HCT116 (cell line): ENCODE results near the gene ERP29. TPM values are rescaled to one million over a fixed set of nuclear protein-coding genes. Genes with fewer than 3 reads are reported as not detected.
"Not testable (repeated sequence)": the region's sequence is repeated elsewhere in the genome, so short reads cannot be mapped to it uniquely, and the experiment has no call there.

Experiments used
- ATAC-seq: fragments of 200-7000 bp; cut with Tn5 transposase; 2 replicates; pipeline ENCODE4 v1.9.1; 2020; ENCODE audit warnings: mild to moderate bottlenecking, moderate library complexity
- BruUV-seq: library from RNA; stranded (reverse); fragments of 400-500 nt; replicated peaks from 2 replicates; lab custom pipeline; 2021; lab: Mats Ljungman, UMichigan
- CTCF ChIA-PET: fragments of 300-600 bp; sonication (Branson Sonifier 250); formaldehyde crosslinking; loops from one replicate; lab custom pipeline; 2021; ENCODE audit warnings: antibody characterized with exemption; lab: Charles Lee
- POLR2A ChIA-PET: fragments of 300-600, 350-600 bp; sonication (Branson Sonifier 250); formaldehyde crosslinking; loops from one replicate; lab custom pipeline; 2021; ENCODE audit warnings: antibody characterized with exemption; lab: Charles Lee
- RAD21 ChIA-PET, 2 experiments: fragments of 300-600 bp; sonication (Branson Sonifier 250); formaldehyde crosslinking; loops; one replicate each; lab custom pipeline; 2023; ENCODE audit warnings: low total read pairs in 2 of 2; ENCODE audit not compliant: uncharacterized antibody in 2 of 2, unreplicated experiment in 2 of 2, low non-redundant PET in 1 of 2; lab: Charles Lee
- DNase-seq: peaks from one replicate; pipeline ENCODE4 v3.0.0-alpha.2; 2010; ENCODE audit warnings: low read depth, low spot score
- H2AFZ ChIP-seq: fragments of 200-600 bp; shearing (Covaris generic), sonication (generic); 2 replicates; pipeline ENCODE4 v1.6.1; 2017; ENCODE audit warnings: low read depth, mixed run types, mixed read lengths, antibody characterized with exemption, low read length; ENCODE audit not compliant: poor library complexity, severe bottlenecking
- H3K27ac ChIP-seq: 2 replicates; pipeline ENCODE4 v1.5.1; 2012; ENCODE audit warnings: low read depth, low read length
- H3K27me3 ChIP-seq: fragments of 200-600 bp; sonication (generic); 2 replicates; pipeline ENCODE4 v1.6.1; 2016; ENCODE audit warnings: mixed run types, low read length, mixed read lengths; ENCODE audit not compliant: insufficient read depth
- H3K36me3 ChIP-seq, 2 experiments: fragments of 200-500 bp in 1 of 2; fragments of 200-600 bp in 1 of 2; sonication (Bioruptor generic) in 1 of 2; sonication (generic) in 1 of 2; 2 replicates each; pipeline versions ENCODE4 v1.5.1 to v1.6.1; 2014 to 2016; ENCODE audit warnings: low read length in 2 of 2, inconsistent platforms in 1 of 2, mixed read lengths in 1 of 2, mixed run types in 1 of 2; ENCODE audit not compliant: insufficient read depth in 2 of 2, control insufficient read depth in 1 of 2
- H3K4me1 ChIP-seq, 2 experiments: fragments of 200-600 bp in 1 of 2; sonication (generic) in 1 of 2; 2 replicates each; pipeline versions ENCODE4 v1.5.1 to v1.6.1; 2012 to 2017; ENCODE audit warnings: low read length in 2 of 2, inconsistent platforms in 1 of 2, mild to moderate bottlenecking in 1 of 2, mixed read lengths in 1 of 2, mixed run types in 1 of 2, moderate library complexity in 1 of 2; ENCODE audit not compliant: insufficient read depth in 2 of 2, control insufficient read depth in 1 of 2
- H3K4me2 ChIP-seq: fragments of 200-600 bp; sonication (generic); 2 replicates; pipeline ENCODE4 v1.6.1; 2017; ENCODE audit warnings: mixed run types, low read length, mixed read lengths
- H3K4me3 ChIP-seq, 2 experiments: fragments of 200-600 bp in 1 of 2; sonication (generic) in 1 of 2; replicated peaks in 1 of 2; 2 replicates each; pipeline ENCODE4 v1.5.1; 2011 to 2016; ENCODE audit warnings: low read length in 2 of 2, control low read depth in 1 of 2, low read depth in 1 of 2, mild to moderate bottlenecking in 1 of 2, mixed read lengths in 1 of 2, mixed run types in 1 of 2
- H3K79me2 ChIP-seq: fragments of 200-600 bp; sonication (generic); 2 replicates; pipeline ENCODE4 v1.6.1; 2017; ENCODE audit warnings: mild to moderate bottlenecking, mixed run types, low read length, moderate library complexity, mixed read lengths; ENCODE audit not compliant: insufficient read depth
- H3K9ac ChIP-seq: fragments of 200-600 bp; sonication (generic); 2 replicates; pipeline ENCODE4 v1.6.1; 2016; ENCODE audit warnings: low read length, mixed read lengths
- H3K9me2 ChIP-seq: fragments of 200-600 bp; sonication (generic), shearing (Covaris generic); 2 replicates; pipeline ENCODE4 v1.6.1; 2017; ENCODE audit warnings: mixed run types, mild to moderate bottlenecking, moderate library complexity; ENCODE audit not compliant: insufficient read depth
- H3K9me3 ChIP-seq, 2 experiments: fragments of 200-500 bp in 1 of 2; fragments of 200-600 bp in 1 of 2; sonication (Bioruptor generic) in 1 of 2; sonication (generic) in 1 of 2; 2 replicates each; pipeline ENCODE4 v1.6.1; 2014 to 2017; ENCODE audit warnings: low read length in 2 of 2, mixed read lengths in 2 of 2, inconsistent platforms in 1 of 2, low read depth in 1 of 2, mild to moderate bottlenecking in 1 of 2, mixed run types in 1 of 2, moderate library complexity in 1 of 2; ENCODE audit not compliant: control insufficient read depth in 1 of 2, insufficient read depth in 1 of 2
- H4K20me1 ChIP-seq: fragments of 200-600 bp; sonication (generic), shearing (Covaris generic); 2 replicates; pipeline ENCODE4 v1.6.1; 2017; ENCODE audit warnings: mixed run types, mild to moderate bottlenecking, moderate library complexity; ENCODE audit not compliant: insufficient read depth
- ATF3 ChIP-seq: IDR thresholded peaks from 2 replicates; pipeline ENCODE4 v1.6.1; 2012
- CEBPB ChIP-seq: IDR thresholded peaks from 2 replicates; pipeline ENCODE4 v1.6.1; 2012; ENCODE audit warnings: low read depth
- ELF1 ChIP-seq: IDR thresholded peaks from 2 replicates; pipeline ENCODE4 v1.6.1; 2012; ENCODE audit warnings: low read depth, borderline replicate concordance
- EZH2 ChIP-seq: fragments of 200-600 bp; sonication (generic); IDR thresholded peaks from 2 replicates; pipeline ENCODE4 v1.6.1; 2017; ENCODE audit warnings: antibody characterized with exemption, mixed run types
- JUND ChIP-seq: IDR thresholded peaks from 2 replicates; pipeline ENCODE4 v1.6.1; 2012
- POLR2A ChIP-seq: IDR thresholded peaks from 2 replicates; pipeline ENCODE4 v1.7.0; 2011; ENCODE audit warnings: borderline replicate concordance; ENCODE audit not compliant: insufficient read depth, insufficient read length; ENCODE audit errors: extremely low read depth
- POLR2AphosphoS5 ChIP-seq: IDR thresholded peaks from 2 replicates; pipeline ENCODE4 v1.6.1; 2011; ENCODE audit warnings: mild to moderate bottlenecking, low read depth, low read length, moderate library complexity
- RAD21 ChIP-seq: IDR thresholded peaks from 2 replicates; pipeline ENCODE4 v1.6.1; 2012; ENCODE audit warnings: low read depth, mild to moderate bottlenecking
- SIN3A ChIP-seq: IDR thresholded peaks from 2 replicates; pipeline ENCODE4 v1.6.1; 2012; ENCODE audit warnings: low read depth
- ZFX ChIP-seq: fragments of 450-650 bp; IDR thresholded peaks from 2 replicates; pipeline ENCODE4 v1.6.1; 2017
- intact Hi-C: fragments of 100-400 bp; cut with micrococcal nuclease; formaldehyde crosslinking; loops from 2 replicates; pipeline ENCODE4 v1.10.0; 2022
- total RNA-seq: library from RNA; stranded (reverse); gene quantifications from one replicate; pipeline ENCODE4 v1.2.1, GENCODE V29; 2021; ENCODE audit not compliant: unreplicated experiment
- TF ChIP-seq, protein P1 (sequence below): IDR thresholded peaks from 2 replicates; pipeline ENCODE4 v1.6.1; 2011; ENCODE audit warnings: mild to moderate bottlenecking, low read length, moderate library complexity; ENCODE audit not compliant: insufficient replicate concordance; ENCODE audit errors: extremely low read depth
- TF ChIP-seq, protein P2 (sequence below), 3 experiments: fragments of 200-600 bp in 1 of 3; sonication (generic) in 1 of 3; IDR thresholded peaks in 2 of 3; conservative IDR thresholded peaks in 1 of 3; 2 replicates each; pipeline ENCODE4 v1.5.1; 2012 to 2017; ENCODE audit warnings: low read depth in 2 of 3, low read length in 2 of 3, antibody characterized with exemption in 1 of 3, borderline replicate concordance in 1 of 3, control low read depth in 1 of 3, mild to moderate bottlenecking in 1 of 3, mixed read lengths in 1 of 3, mixed run types in 1 of 3, moderate library complexity in 1 of 3; ENCODE audit not compliant: insufficient read depth in 1 of 3

ERP29 gene
- total RNA-seq, 1 experiment from 2014 or later: 130 TPM

GRCh38 chr12:111994211-111995111 lies 18.8 kb upstream of the ERP29 start:
- CTCF ChIA-PET, H3K27ac ChIP-seq, DNase-seq, H3K9me2 ChIP-seq, intact Hi-C loops, ATAC-seq, H3K36me3 ChIP-seq, H3K4me1 ChIP-seq, BruUV-seq, H3K9me3 ChIP-seq, H3K79me2 ChIP-seq, RAD21 ChIA-PET, H3K4me3 ChIP-seq, H3K9ac ChIP-seq, H4K20me1 ChIP-seq, H3K27me3 ChIP-seq, H3K4me2 ChIP-seq, H2AFZ ChIP-seq: not testable (repeated sequence)
- POLR2A ChIA-PET: interaction anchor here (1.2 kb wide), 1 partner anchor 10 kb away, joined by 3 read pairs; no protein-coding TSS in a partner anchor

GRCh38 chr12:111995782-111996480 lies 17.3 kb upstream of the ERP29 start:
- H3K9me2 ChIP-seq: no peaks in the 10 kb centered on the region
- no TSS peak for BruUV-seq
- no peak for DNase-seq
- H3K27ac ChIP-seq: no peak overlapping the region
- no peak overlapping the region for H3K4me3 ChIP-seq
- no peaks in the 10 kb centered on the region for H3K27me3 ChIP-seq
- intact Hi-C loops: no loop called here
- no peak overlapping the region for H3K9ac ChIP-seq
- ChIA-PET CTCF (no interaction called here), POLR2A (no interaction called here), RAD21 (no interaction called here)
- no peak overlapping the region for H2AFZ ChIP-seq
- no peak overlapping the region for H3K4me2 ChIP-seq
- no peaks in the 10 kb centered on the region for H4K20me1 ChIP-seq
- no peaks in the 10 kb centered on the region for H3K9me3 ChIP-seq
- H3K4me1 ChIP-seq: 0 out of 4 replicates have a peak, but pooled peaks cover 2 to 5% of the 10 kb centered on the region in 2 experiments
- no peak for ATAC-seq
- no peaks in the 10 kb centered on the region for H3K79me2 ChIP-seq
- H3K36me3 ChIP-seq: no peaks in the 10 kb centered on the region
- TF ChIP-seq, protein P1, sequence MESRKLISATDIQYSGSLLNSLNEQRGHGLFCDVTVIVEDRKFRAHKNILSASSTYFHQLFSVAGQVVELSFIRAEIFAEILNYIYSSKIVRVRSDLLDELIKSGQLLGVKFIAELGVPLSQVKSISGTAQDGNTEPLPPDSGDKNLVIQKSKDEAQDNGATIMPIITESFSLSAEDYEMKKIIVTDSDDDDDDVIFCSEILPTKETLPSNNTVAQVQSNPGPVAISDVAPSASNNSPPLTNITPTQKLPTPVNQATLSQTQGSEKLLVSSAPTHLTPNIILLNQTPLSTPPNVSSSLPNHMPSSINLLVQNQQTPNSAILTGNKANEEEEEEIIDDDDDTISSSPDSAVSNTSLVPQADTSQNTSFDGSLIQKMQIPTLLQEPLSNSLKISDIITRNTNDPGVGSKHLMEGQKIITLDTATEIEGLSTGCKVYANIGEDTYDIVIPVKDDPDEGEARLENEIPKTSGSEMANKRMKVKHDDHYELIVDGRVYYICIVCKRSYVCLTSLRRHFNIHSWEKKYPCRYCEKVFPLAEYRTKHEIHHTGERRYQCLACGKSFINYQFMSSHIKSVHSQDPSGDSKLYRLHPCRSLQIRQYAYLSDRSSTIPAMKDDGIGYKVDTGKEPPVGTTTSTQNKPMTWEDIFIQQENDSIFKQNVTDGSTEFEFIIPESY: no peak
- no peak for TF ChIP-seq RAD21
- TF ChIP-seq, protein P2, sequence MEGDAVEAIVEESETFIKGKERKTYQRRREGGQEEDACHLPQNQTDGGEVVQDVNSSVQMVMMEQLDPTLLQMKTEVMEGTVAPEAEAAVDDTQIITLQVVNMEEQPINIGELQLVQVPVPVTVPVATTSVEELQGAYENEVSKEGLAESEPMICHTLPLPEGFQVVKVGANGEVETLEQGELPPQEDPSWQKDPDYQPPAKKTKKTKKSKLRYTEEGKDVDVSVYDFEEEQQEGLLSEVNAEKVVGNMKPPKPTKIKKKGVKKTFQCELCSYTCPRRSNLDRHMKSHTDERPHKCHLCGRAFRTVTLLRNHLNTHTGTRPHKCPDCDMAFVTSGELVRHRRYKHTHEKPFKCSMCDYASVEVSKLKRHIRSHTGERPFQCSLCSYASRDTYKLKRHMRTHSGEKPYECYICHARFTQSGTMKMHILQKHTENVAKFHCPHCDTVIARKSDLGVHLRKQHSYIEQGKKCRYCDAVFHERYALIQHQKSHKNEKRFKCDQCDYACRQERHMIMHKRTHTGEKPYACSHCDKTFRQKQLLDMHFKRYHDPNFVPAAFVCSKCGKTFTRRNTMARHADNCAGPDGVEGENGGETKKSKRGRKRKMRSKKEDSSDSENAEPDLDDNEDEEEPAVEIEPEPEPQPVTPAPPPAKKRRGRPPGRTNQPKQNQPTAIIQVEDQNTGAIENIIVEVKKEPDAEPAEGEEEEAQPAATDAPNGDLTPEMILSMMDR (IDR thresholded peaks at IDR 0.05 in 2 of 3, conservative IDR thresholded peaks at IDR 0.05 in 1 of 3; ENCODE audit: borderline replicate concordance in 1 of 3, insufficient read depth in 1 of 3, low read depth in 2 of 3, low read length in 2 of 3): no peak
- TF ChIP-seq EZH2: no peak
- no peak for TF ChIP-seq ELF1
- no peak for TF ChIP-seq CEBPB
- no peak for TF ChIP-seq JUND
- no peak for TF ChIP-seq POLR2A
- TF ChIP-seq SIN3A: no peak
- TF ChIP-seq ATF3: no peak
- no peak for TF ChIP-seq POLR2AphosphoS5
- TF ChIP-seq ZFX: no peak
